HepG2 (cell line): Measurements from ENCODE around the gene ORC3. TPM values are rescaled to one million over a fixed set of nuclear protein-coding genes. Genes with fewer than 3 reads are reported as not detected.

Experiments
- CHD2 ChIP-seq: IDR thresholded peaks from 2 replicates; pipeline ENCODE4 v1.6.1; 2011; ENCODE audit warnings: low read depth, low read length, improper control_type of control experiment
- ELF1 ChIP-seq: sonication (generic); formaldehyde crosslinking; IDR thresholded peaks from 2 replicates; pipeline ENCODE4 v1.4.0; 2020; ENCODE audit warnings: missing genetic modification reagents
- GRHL1 ChIP-seq: sonication (generic); formaldehyde crosslinking; conservative IDR thresholded peaks from 2 replicates; pipeline ENCODE4 v1.8.0; 2022; ENCODE audit warnings: missing genetic modification reagents
- HNF4A ChIP-seq: sonication (generic); formaldehyde crosslinking; IDR thresholded peaks from 2 replicates; pipeline ENCODE4 v1.4.0; 2020; ENCODE audit warnings: missing genetic modification reagents
- KDM5B ChIP-seq: sonication (generic); formaldehyde crosslinking; IDR thresholded peaks from 2 replicates; pipeline ENCODE4 v1.4.0; 2020; ENCODE audit warnings: missing genetic modification reagents, mild to moderate bottlenecking, borderline replicate concordance
- KLF13 ChIP-seq: sonication (generic); formaldehyde crosslinking; IDR thresholded peaks from 2 replicates; pipeline ENCODE4 v1.4.0; 2020; ENCODE audit warnings: mild to moderate bottlenecking, missing genetic modification reagents
- MNT ChIP-seq: fragments of 450-650 bp; IDR thresholded peaks from 2 replicates; pipeline ENCODE4 v1.6.1; 2016
- POGZ ChIP-seq: sonication (generic); formaldehyde crosslinking; IDR thresholded peaks from 2 replicates; pipeline ENCODE4 v1.4.0; 2020; ENCODE audit warnings: mild to moderate bottlenecking, missing genetic modification reagents
- SP5 ChIP-seq: IDR thresholded peaks from 2 replicates; pipeline ENCODE4 v1.6.1; 2016; ENCODE audit warnings: low read depth, borderline replicate concordance
- ZFP36L2 ChIP-seq: sonication (generic); formaldehyde crosslinking; IDR thresholded peaks from 2 replicates; pipeline ENCODE4 v1.4.0; 2020; ENCODE audit warnings: missing genetic modification reagents
- ZNF282 ChIP-seq: fragments of 450-650 bp; IDR thresholded peaks from 2 replicates; pipeline ENCODE4 v1.6.1; 2018; ENCODE audit not compliant: partially characterized antibody
- ZNF562 ChIP-seq: sonication (generic); formaldehyde crosslinking; IDR thresholded peaks from 2 replicates; pipeline ENCODE4 v1.8.0; 2022; ENCODE audit warnings: missing genetic modification reagents, borderline replicate concordance
- ZNF652 ChIP-seq: IDR thresholded peaks from 2 replicates; pipeline ENCODE4 v1.6.1; 2016; ENCODE audit warnings: low read depth, borderline replicate concordance
- ZNF691 ChIP-seq: sonication (generic); formaldehyde crosslinking; IDR thresholded peaks from 2 replicates; pipeline ENCODE4 v1.4.0; 2020; ENCODE audit warnings: missing genetic modification reagents, low read depth, mild to moderate bottlenecking, borderline replicate concordance
- ZNF780A ChIP-seq: sonication (generic); formaldehyde crosslinking; IDR thresholded peaks from 2 replicates; pipeline ENCODE4 v1.8.0; 2022; ENCODE audit warnings: mild to moderate bottlenecking, missing genetic modification reagents, moderate library complexity
- polyA plus RNA-seq, 8 experiments: library from polyadenylated mRNA; depleted of rRNA in 3 of 8; stranded (reverse) in 7 of 8; unstranded in 1 of 8; fragments of >200 nt; fragmentation: Illumina TruSeq in 4 of 8; extraction: Trizol in 4 of 8; gene quantifications; 2 replicates each; pipeline versions ENCODE4 v1.2.1 to v1.2.3, GENCODE V29; 2011 to 2016; ENCODE audit warnings: low read depth in 4 of 8, missing spikeins in 1 of 8, mixed read lengths in 1 of 8; ENCODE audit not compliant: insufficient read depth in 1 of 8
- total RNA-seq, 5 experiments: library from RNA; depleted of rRNA; stranded (reverse); fragments of >200 nt; fragmentation: Illumina TruSeq; extraction: Trizol; gene quantifications; 2 replicates each; pipeline ENCODE4 v1.2.3, GENCODE V29; 2016; ENCODE audit warnings: low read depth in 1 of 5
- TF ChIP-seq, protein P1 (sequence below): sonication (generic); formaldehyde crosslinking; IDR thresholded peaks from 2 replicates; pipeline ENCODE4 v1.5.0; 2020; ENCODE audit warnings: missing genetic modification reagents
- TF ChIP-seq, protein P2 (sequence below): sonication (generic); formaldehyde crosslinking; IDR thresholded peaks from 2 replicates; pipeline ENCODE4 v1.4.0; 2020; ENCODE audit warnings: missing genetic modification reagents, borderline replicate concordance

Gene ORC3
- total and polyA plus RNA-seq, 2 of the 13 experiments (the other 11 are each of a cell fraction or from before 2014, with no cell fraction given) = 21.8 to 43.5 TPM

- TF ChIP-seq MNT (no peak), ZNF691 (CRISPR knock-in tag) (no peak), GRHL1 (no peak), ZFP36L2 (no peak), KLF13 (no peak), CHD2 (no peak), ELF1 (CRISPR knock-in tag) (no peak), ZNF282 (no peak), ZNF652 (CRISPR knock-in tag) (no peak), POGZ (CRISPR knock-in tag) (0 out of 2 replicates have a peak, but pooled peaks have one; percentile 59), ZNF780A (no peak), HNF4A (CRISPR knock-in tag) (peak; percentile 81), KDM5B (CRISPR knock-in tag) (no peak), SP5 (CRISPR knock-in tag) (peak; percentile 19; the same call in 1 of the 2 replicates), ZNF562 (CRISPR knock-in tag) (no peak)
- TF ChIP-seq, protein P1, sequence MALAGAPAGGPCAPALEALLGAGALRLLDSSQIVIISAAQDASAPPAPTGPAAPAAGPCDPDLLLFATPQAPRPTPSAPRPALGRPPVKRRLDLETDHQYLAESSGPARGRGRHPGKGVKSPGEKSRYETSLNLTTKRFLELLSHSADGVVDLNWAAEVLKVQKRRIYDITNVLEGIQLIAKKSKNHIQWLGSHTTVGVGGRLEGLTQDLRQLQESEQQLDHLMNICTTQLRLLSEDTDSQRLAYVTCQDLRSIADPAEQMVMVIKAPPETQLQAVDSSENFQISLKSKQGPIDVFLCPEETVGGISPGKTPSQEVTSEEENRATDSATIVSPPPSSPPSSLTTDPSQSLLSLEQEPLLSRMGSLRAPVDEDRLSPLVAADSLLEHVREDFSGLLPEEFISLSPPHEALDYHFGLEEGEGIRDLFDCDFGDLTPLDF (CRISPR knock-in tag) = no peak
- TF ChIP-seq, protein P2, sequence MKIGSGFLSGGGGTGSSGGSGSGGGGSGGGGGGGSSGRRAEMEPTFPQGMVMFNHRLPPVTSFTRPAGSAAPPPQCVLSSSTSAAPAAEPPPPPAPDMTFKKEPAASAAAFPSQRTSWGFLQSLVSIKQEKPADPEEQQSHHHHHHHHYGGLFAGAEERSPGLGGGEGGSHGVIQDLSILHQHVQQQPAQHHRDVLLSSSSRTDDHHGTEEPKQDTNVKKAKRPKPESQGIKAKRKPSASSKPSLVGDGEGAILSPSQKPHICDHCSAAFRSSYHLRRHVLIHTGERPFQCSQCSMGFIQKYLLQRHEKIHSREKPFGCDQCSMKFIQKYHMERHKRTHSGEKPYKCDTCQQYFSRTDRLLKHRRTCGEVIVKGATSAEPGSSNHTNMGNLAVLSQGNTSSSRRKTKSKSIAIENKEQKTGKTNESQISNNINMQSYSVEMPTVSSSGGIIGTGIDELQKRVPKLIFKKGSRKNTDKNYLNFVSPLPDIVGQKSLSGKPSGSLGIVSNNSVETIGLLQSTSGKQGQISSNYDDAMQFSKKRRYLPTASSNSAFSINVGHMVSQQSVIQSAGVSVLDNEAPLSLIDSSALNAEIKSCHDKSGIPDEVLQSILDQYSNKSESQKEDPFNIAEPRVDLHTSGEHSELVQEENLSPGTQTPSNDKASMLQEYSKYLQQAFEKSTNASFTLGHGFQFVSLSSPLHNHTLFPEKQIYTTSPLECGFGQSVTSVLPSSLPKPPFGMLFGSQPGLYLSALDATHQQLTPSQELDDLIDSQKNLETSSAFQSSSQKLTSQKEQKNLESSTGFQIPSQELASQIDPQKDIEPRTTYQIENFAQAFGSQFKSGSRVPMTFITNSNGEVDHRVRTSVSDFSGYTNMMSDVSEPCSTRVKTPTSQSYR = no peak
Observed at GRCh38 chr6:87583822-87584221, 6.1 kb upstream of the ORC3 start (continued).
